Smooth muscle cell (in vitro differentiated cells): ENCODE data around the gene HPCAL1. TPM values are rescaled to one million over a fixed set of nuclear protein-coding genes. Genes with fewer than 3 reads are reported as not detected.

ENCODE experiments used
- DNase-seq: peaks from one replicate; lab custom pipeline; 2025; ENCODE audit not compliant: unreplicated experiment; lab: John Stamatoyannopoulos, UW
- H2AFZ ChIP-seq: fragments of 200-600 bp; sonication (generic); 2 replicates; pipeline ENCODE4 v1.6.0; 2016; ENCODE audit warnings: antibody characterized with exemption, low read depth, mild to moderate bottlenecking
- H3F3A ChIP-seq: fragments of 200-600 bp; sonication (generic); 2 replicates; pipeline ENCODE4 v1.6.0; 2017; ENCODE audit warnings: antibody characterized with exemption, low read depth
- H3K27ac ChIP-seq: fragments of 200-600 bp; sonication (generic); 2 replicates; pipeline ENCODE4 v1.5.1; 2016; ENCODE audit warnings: low read depth, mild to moderate bottlenecking
- H3K27me3 ChIP-seq: fragments of 200-600 bp; sonication (generic); 2 replicates; pipeline ENCODE4 v1.6.1; 2016; ENCODE audit warnings: low read depth, mild to moderate bottlenecking
- H3K36me3 ChIP-seq: fragments of 200-600 bp; sonication (generic); 2 replicates; pipeline ENCODE4 v1.5.1; 2016; ENCODE audit warnings: low read depth
- H3K4me1 ChIP-seq: fragments of 200-600 bp; sonication (generic); 2 replicates; pipeline ENCODE4 v1.5.1; 2016; ENCODE audit warnings: low read depth
- H3K4me2 ChIP-seq: fragments of 200-600 bp; sonication (generic); 2 replicates; pipeline ENCODE4 v1.6.0; 2016; ENCODE audit warnings: mild to moderate bottlenecking
- H3K4me3 ChIP-seq: fragments of 200-600 bp; sonication (generic); 2 replicates; pipeline ENCODE4 v1.5.1; 2016; ENCODE audit warnings: mild to moderate bottlenecking
- H3K79me2 ChIP-seq: fragments of 200-600 bp; sonication (generic); 2 replicates; pipeline ENCODE4 v1.6.0; 2016; ENCODE audit warnings: low read depth, mild to moderate bottlenecking
- H3K9ac ChIP-seq: fragments of 200-600 bp; sonication (generic); 2 replicates; pipeline ENCODE4 v1.6.0; 2016; ENCODE audit warnings: low read depth
- H3K9me3 ChIP-seq: fragments of 200-600 bp; sonication (generic); replicated peaks from 2 replicates; pipeline ENCODE4 v1.5.1; 2016; ENCODE audit warnings: low read depth
- H4K20me1 ChIP-seq: fragments of 200-600 bp; sonication (generic); 2 replicates; pipeline ENCODE4 v1.6.0; 2016; ENCODE audit warnings: low read depth
- WGBS: methylation state at CpG from one replicate; pipeline ENCODE4 v1.1.7; 2016; ENCODE audit warnings: low lambda C conversion rate; 5-methylcytosine and 5-hydroxymethylcytosine counted together
- polyA plus RNA-seq: library from polyadenylated mRNA; unstranded; fragments of >200 nt; fragmentation: Nextera tagmentation; extraction: Ambion mirVana; gene quantifications from 2 replicates; pipeline ENCODE4 v1.2.1, GENCODE V29; 2016
- total RNA-seq: library from RNA; depleted of rRNA; stranded (reverse); fragments of >200 nt; gene quantifications from 2 replicates; pipeline ENCODE4 v1.2.3, GENCODE V29; 2014
- TF ChIP-seq, protein P1 (sequence below): fragments of 200-600 bp; sonication (generic); IDR thresholded peaks from 2 replicates; pipeline ENCODE4 v1.5.1; 2017; ENCODE audit warnings: borderline replicate concordance, mild to moderate bottlenecking, antibody characterized with exemption; ENCODE audit not compliant: insufficient read depth, poor library complexity, severe bottlenecking

HPCAL1 gene
- total and polyA plus RNA-seq, 2 experiments from 2014 or later, result 11.7 to 15.8 TPM

DNA sequence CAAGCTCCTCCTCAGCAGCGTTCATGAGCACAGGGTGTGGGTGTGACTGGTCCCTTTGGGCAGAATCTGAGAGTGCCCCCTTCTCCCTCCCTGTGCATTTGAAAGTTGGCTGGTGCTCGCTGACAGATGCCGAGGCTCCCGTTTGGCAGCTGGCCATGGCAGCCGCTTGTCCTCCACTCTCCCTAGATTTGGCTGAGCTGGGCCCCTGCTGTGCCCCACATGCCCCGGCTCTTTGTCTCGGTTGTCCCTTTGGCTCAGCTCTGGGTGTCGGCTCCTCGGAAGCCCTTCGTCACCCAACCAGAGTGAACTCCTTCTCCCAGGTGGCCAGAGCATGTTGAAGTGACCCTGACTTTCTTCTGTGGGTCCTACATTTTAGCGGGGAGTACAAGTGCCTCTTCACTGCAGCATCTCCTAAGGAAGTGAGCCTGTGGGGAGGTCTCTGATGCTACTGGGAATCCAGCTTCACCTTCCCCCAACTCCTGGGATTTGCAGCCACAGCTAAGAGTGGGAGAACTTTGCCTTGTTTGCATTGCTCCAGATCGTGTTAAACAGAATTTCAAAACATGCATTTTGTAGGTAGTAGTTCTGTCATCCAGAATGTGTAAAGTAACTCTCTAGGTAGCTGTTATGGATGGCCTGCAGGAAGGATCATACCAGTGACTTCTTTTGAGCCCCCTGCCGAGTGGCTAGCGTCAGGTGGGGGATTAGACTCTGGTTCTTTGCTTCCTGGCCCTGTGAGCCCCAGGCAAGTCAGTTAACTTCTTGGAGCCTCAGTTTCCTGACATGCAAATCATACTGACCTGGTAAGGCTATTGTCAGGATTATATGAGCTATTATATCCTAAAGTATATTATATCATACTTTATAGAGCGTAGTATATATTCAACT, 24.2 kb downstream of the HPCAL1 start:
- TF ChIP-seq, protein P1, sequence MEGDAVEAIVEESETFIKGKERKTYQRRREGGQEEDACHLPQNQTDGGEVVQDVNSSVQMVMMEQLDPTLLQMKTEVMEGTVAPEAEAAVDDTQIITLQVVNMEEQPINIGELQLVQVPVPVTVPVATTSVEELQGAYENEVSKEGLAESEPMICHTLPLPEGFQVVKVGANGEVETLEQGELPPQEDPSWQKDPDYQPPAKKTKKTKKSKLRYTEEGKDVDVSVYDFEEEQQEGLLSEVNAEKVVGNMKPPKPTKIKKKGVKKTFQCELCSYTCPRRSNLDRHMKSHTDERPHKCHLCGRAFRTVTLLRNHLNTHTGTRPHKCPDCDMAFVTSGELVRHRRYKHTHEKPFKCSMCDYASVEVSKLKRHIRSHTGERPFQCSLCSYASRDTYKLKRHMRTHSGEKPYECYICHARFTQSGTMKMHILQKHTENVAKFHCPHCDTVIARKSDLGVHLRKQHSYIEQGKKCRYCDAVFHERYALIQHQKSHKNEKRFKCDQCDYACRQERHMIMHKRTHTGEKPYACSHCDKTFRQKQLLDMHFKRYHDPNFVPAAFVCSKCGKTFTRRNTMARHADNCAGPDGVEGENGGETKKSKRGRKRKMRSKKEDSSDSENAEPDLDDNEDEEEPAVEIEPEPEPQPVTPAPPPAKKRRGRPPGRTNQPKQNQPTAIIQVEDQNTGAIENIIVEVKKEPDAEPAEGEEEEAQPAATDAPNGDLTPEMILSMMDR, result no peak
- Histone ChIP-seq H3K79me2 (no peaks in the 10 kb centered on the region), H3K4me2 (no peak overlapping the region), H3K9me3 (no peaks in the 10 kb centered on the region), H3K9ac (no peak overlapping the region), H3K27ac (no peak overlapping the region), H3K4me1 (peaks cover 20% of the 10 kb centered on the region), H4K20me1 (no peaks in the 10 kb centered on the region), H3K27me3 (no peaks in the 10 kb centered on the region), H3F3A (no peaks in the 10 kb centered on the region), H3K4me3 (no peak overlapping the region), H3K36me3 (no peaks in the 10 kb centered on the region), H2AFZ (no peak overlapping the region)
- WGBS, result 88% methylated on average over 15 of the region's 15 CpGs
- no peak for DNase-seq

DNA sequence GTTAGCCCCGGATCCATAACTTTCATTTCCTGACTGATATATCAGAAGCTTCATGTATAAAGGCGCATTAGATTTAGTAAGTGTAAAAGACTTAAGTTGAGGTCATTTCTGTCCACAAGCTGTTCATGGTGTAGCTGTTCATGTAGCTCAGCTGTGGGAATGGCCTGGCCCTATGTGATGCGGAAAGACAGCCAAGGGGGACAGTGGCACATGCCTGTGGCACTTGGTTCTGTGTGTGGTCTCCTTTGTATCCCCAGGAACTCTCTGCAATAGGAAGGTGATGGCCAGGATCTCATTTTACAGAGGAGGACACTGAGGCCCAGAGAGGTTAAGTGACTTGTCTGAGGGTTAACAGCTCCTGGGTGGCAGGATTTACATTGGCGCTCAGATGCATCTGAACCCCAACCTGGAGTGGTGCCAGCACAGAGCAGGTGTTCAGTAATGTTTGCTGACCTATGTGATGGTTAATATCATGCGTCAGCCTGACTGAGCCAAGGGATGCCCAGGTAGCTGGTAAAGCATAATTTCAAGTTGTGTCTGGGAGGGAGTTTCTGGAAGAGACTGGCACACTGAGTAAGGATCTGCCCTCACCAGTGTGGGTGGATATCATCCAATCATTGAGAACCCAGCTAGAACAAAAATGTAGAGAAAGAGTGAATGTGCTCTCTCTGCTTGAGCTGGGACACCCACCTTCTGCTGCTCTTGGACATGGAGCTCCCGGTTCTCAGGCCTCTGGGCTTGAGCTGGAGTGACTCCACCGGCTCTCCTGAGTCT, 25.4 kb downstream of the HPCAL1 start:
- H3K27me3 ChIP-seq, result no peaks in the 10 kb centered on the region
- no peak for DNase-seq
- 83% methylated on average over 7 of the region's 7 CpGs for WGBS
- H3K4me3 ChIP-seq, result no peak overlapping the region
- H2AFZ ChIP-seq, result no peak overlapping the region
- no peaks in the 10 kb centered on the region for H3F3A ChIP-seq
- peaks cover 31% of the 10 kb centered on the region for H3K4me1 ChIP-seq
- TF ChIP-seq, protein P1, result no peak
- no peaks in the 10 kb centered on the region for H3K36me3 ChIP-seq
- no peak overlapping the region for H3K4me2 ChIP-seq
- H3K9ac ChIP-seq, result no peak overlapping the region
- H3K9me3 ChIP-seq, result no peaks in the 10 kb centered on the region
- H4K20me1 ChIP-seq, result no peaks in the 10 kb centered on the region
- no peaks in the 10 kb centered on the region for H3K79me2 ChIP-seq
- no peak overlapping the region for H3K27ac ChIP-seq

- no peaks in the 10 kb centered on the region for H4K20me1 ChIP-seq
- no peak overlapping the region for H2AFZ ChIP-seq
- no peak for DNase-seq
- no peak overlapping the region for H3K27ac ChIP-seq
- H3K9me3 ChIP-seq, result no peaks in the 10 kb centered on the region
- H3K4me3 ChIP-seq, result no peak overlapping the region
- H3K4me2 ChIP-seq, result no peak overlapping the region
- 86% methylated on average over 12 of the region's 12 CpGs for WGBS
- peaks cover 34% of the 10 kb centered on the region for H3K4me1 ChIP-seq
- no peaks in the 10 kb centered on the region for H3K27me3 ChIP-seq
- H3K79me2 ChIP-seq, result no peaks in the 10 kb centered on the region
- H3K9ac ChIP-seq, result no peak overlapping the region
- H3F3A ChIP-seq, result no peaks in the 10 kb centered on the region
- TF ChIP-seq, protein P1, result no peak
- no peaks in the 10 kb centered on the region for H3K36me3 ChIP-seq
Measured at GRCh38 chr2:10328670-10329579, 26.2 kb downstream of the HPCAL1 start.
